GM12874 (cell line): ENCODE results near the gene ANGEL2.

Source experiments
- TF ChIP-seq, protein P1 (sequence below): IDR thresholded peaks from 2 replicates; pipeline ENCODE4 v1.5.1; 2011; ENCODE audit warnings: low read depth, mild to moderate bottlenecking, control low read depth, low read length, moderate library complexity; ENCODE audit not compliant: insufficient read depth

The ANGEL2 gene

GRCh38 chr1:213008564-213008963 lies 7.1 kb downstream of the ANGEL2 start:
- TF ChIP-seq, protein P1, sequence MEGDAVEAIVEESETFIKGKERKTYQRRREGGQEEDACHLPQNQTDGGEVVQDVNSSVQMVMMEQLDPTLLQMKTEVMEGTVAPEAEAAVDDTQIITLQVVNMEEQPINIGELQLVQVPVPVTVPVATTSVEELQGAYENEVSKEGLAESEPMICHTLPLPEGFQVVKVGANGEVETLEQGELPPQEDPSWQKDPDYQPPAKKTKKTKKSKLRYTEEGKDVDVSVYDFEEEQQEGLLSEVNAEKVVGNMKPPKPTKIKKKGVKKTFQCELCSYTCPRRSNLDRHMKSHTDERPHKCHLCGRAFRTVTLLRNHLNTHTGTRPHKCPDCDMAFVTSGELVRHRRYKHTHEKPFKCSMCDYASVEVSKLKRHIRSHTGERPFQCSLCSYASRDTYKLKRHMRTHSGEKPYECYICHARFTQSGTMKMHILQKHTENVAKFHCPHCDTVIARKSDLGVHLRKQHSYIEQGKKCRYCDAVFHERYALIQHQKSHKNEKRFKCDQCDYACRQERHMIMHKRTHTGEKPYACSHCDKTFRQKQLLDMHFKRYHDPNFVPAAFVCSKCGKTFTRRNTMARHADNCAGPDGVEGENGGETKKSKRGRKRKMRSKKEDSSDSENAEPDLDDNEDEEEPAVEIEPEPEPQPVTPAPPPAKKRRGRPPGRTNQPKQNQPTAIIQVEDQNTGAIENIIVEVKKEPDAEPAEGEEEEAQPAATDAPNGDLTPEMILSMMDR, result no peak

DNA sequence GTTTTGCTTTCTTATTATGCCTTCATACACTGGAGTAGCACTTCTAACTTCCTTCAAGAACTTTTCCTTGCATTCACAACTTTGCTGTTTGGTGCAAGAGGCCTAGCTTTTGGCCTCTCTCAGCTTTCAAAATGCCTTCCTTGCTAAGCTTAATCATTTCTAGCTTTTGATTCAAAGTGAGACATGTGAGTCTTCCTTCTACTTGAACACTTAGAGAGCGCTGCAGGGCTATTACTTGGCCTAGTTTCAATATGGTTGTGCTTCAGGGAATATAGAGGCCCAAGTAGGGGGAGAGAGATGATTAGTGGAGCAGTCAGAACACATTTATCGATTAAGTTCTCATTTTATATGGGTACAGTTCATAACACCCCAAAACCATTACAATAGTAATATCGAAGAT lies 12.4 kb downstream of the ANGEL2 start:
- TF ChIP-seq, protein P1, result no peak

DNA sequence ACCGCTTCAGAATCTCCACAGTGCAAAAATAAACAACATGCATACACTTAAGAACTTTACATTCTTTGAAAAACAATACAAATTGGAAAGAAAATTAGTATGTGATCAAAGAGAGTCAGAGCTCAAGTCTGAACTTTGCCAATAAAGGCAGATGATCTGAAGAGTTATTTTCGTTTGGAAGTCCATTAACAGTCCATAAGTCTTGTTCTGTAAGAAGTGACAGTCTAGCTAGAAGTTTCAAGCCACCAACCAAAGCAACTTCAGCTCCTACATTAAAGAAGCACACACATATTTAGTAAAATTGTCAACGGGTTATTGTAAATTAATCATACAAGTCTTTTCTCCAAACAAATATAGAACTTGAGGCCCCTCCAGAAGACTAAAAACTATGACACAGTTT lies 20.7 kb downstream of the ANGEL2 start:
- TF ChIP-seq, protein P1, result no peak

DNA sequence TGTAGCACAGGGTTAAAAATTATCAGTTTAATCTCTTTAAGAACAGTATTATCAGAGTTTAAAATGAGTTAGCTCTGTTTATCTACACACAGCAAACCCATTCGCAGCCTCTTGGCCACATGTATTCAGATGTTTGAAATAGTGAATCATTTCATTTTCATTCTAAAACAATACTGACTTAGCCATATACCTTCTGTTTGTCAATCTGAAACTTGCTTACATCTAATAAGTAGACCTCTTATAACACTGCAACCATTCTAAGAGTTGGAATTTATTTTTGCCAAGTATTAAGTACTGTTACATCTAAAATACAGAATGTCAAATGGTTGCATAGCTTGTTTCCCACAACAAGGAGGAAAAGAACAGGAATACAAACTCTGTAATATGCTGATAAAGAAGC lies 25.4 kb downstream of the ANGEL2 start:
- TF ChIP-seq, protein P1, result no peak

DNA sequence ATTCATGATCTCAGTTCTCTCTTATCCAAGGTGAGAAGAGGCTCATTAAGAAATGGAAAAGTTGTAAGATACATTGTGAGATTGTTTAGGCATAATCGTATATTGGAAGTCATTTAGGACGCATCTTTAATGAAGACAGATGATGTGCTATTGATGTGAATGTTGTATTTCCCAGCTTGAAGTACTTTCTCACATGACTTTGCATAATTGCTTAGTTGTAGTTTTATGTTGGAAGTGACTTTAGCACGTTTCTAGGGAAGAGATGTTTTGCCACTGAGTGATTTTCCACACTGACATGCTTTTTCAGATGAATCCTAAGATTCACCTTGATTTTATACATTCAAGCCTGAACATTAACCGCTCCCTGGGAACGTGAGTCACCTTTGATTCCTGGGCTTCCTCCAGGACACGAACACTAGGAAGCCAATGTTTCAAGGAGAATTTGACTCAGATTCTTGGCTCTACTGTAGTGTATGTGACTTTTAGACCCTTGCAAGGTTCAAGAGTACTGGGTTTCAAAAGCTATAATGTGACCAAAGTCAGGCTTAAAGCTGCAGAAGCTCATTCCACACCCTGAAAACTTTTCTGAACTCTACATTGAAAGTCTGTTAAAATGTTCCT lies 27.9 kb downstream of the ANGEL2 start:
- TF ChIP-seq, protein P1, result no peak

GRCh38 chr1:212986551-212986950 lies 29.1 kb downstream of the ANGEL2 start:
- TF ChIP-seq, protein P1, result no peak

DNA sequence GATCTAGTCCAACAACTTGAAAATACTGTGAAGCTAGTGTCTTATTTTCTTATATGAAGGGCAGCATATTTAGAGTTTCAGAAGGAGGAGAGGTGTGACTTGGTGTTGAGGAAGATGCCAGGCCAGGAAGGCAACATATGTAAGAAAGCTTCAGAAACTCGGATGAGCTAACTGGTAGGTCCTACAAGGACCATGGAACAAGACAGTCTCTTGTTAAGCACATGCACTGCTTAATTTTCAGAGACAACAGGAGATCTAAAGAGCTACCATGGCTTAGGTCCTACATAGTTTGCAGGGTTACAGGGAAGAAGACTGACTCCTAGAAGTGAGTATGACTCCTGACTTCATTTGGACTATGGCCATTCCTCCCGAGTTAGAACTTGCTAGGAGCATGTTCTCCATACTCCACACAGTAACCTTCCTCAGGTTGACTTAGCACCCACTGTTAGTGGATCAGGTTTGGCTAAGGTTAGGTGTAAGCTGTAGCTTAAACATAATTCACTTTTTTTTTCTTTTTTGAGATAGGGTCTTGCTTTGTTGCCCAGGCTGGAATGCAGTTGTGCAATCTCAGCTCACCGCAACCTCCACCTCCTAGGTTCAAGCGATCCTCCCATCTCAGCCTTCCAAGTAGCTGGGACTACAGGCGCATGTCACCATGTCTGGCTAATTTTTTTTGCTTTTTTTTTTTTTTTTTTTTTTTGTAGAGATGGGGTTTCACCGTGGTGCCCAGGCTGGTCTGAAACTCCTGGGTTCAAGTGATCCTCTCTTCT lies 31.0 kb downstream of the ANGEL2 start:
- TF ChIP-seq, protein P1, result no peak
